ENCODE data around the gene ZRANB3. TPM values are rescaled to one million over a fixed set of nuclear protein-coding genes. Genes with fewer than 3 reads are reported as not detected.
"Not testable (repeated sequence)": the region's sequence is repeated elsewhere in the genome, so short reads cannot be mapped to it uniquely, and the experiment has no call there.

The ZRANB3 gene
- total RNA-seq, 1 donor from 2014 or later = 7.0 TPM

DNA sequence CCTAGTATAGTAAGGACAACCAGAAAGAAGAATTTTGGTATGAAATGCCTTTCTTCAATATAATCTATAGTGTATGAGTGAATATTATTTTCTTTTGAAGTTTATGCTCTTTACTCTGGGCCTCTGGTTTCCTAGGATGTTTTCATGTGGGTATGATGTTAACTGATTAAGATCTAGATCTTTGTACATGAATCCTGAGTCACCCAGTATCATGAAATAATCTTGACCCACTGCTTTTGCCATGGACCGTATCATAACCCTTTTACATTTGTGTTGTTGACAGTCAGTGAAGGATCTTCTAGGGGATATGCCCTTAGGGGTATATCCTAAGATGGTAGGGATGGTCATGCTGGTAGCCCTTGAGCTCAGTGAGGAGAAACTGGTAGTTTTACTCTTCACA, 378.7 kb downstream of the ZRANB3 start:
- Mint-ChIP-seq H3K27me3 (ENCODE audit: low read depth) (no peaks in the 10 kb centered on the region), H3K4me1 (ENCODE audit: low read depth) (peaks cover 34% of the 10 kb centered on the region), H3K4me3 (ENCODE audit: low read depth) (no peak overlapping the region), H3K36me3 (ENCODE audit: low read depth) (peaks cover 70% of the 10 kb centered on the region), H3K27ac (no peak overlapping the region), H3K9me3 (no peaks in the 10 kb centered on the region)
- DNase-seq (ENCODE audit: low spot score) = no peak
- intact Hi-C loops (cut with micrococcal nuclease) = loop anchor here (5.0 kb wide), 1 partner anchor 100 kb away; the partner anchor contains the start of gene RAB3GAP1

DNA sequence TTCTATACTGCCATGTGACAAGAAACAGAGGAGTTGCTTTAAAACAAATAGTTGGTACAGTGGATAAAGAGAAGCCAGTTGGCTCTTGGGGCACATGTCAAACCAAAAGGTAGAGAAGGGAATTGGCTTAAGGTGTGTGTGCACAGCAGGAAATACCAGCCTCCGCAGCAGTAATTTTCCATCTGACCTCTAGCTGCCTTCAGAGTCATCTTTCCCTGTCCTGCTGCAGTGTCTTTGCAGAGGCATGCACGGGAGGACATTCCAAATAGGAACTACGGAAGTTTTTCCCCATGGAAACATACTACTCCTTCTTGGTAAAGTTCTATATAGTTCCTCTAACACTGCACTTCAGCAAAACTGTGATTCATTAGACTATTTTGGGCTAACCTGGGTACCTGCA, 379.4 kb downstream of the ZRANB3 start:
- H3K27me3 Mint-ChIP-seq (ENCODE audit: low read depth) = no peaks in the 10 kb centered on the region
- intact Hi-C loops (cut with micrococcal nuclease) = loop anchor here (5.0 kb wide), 1 partner anchor 99 kb away; the partner anchor contains the start of gene RAB3GAP1
- DNase-seq (ENCODE audit: low spot score) = no peak
- peaks cover 64% of the 10 kb centered on the region for H3K36me3 Mint-ChIP-seq (ENCODE audit: low read depth)
- H3K27ac Mint-ChIP-seq = no peak overlapping the region
- H3K4me1 Mint-ChIP-seq (ENCODE audit: low read depth) = peaks cover 34% of the 10 kb centered on the region
- H3K4me3 Mint-ChIP-seq (ENCODE audit: low read depth) = no peak overlapping the region
- no peaks in the 10 kb centered on the region for H3K9me3 Mint-ChIP-seq

DNA sequence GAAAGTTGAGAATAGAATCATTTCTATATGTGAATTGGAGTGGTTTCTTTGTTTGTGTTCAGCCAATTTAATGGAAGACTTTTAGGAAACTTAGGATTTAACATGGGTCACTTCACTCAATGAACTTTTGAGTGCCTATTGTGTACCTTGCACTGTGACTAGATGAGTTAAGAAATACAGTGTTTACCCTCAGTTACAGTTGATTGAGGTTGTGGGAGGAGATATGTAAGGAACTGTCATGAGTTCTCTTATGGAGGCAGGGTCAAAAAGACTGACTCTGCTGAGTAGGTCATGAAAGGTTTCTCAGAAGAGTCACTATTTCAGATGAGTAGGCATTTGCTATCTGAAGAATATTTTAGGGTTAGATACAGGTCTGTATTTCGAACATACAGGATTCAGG, 380.3 kb downstream of the ZRANB3 start:
- Mint-ChIP-seq H3K9me3 (no peaks in the 10 kb centered on the region), H3K27ac (no peak overlapping the region), H3K4me1 (ENCODE audit: low read depth) (peaks cover 34% of the 10 kb centered on the region), H3K4me3 (ENCODE audit: low read depth) (no peak overlapping the region), H3K36me3 (ENCODE audit: low read depth) (peaks cover 58% of the 10 kb centered on the region), H3K27me3 (ENCODE audit: low read depth) (no peaks in the 10 kb centered on the region)
- no peak for DNase-seq (ENCODE audit: low spot score)
- intact Hi-C loops (cut with micrococcal nuclease) = loop anchor here (5.0 kb wide), 1 partner anchor 98 kb away; the partner anchor contains the start of gene RAB3GAP1

DNA sequence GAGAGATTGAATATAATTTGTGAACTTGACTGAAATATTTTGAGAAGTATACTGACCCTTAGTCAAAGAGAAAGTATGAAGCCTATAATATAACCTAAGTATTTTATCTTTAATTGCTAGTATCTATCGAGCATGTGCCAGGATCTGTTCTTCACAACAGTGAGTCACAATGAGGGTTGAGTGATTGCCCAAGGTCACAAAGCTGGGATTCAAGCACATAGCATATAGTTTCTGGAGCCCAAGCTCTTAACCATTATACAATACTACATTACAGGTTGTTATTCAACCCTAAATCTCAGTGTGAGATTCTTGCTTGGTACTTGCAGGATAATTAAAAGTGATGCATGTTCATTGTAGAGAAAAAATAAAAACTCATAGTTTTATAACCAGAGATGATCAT, 381.8 kb downstream of the ZRANB3 start:
- Mint-ChIP-seq H3K4me1 (ENCODE audit: low read depth) (peaks cover 23% of the 10 kb centered on the region), H3K4me3 (ENCODE audit: low read depth) (no peak overlapping the region), H3K9me3 (peaks cover 2% of the 10 kb centered on the region), H3K27ac (no peak overlapping the region), H3K36me3 (ENCODE audit: low read depth) (peaks cover 54% of the 10 kb centered on the region), H3K27me3 (ENCODE audit: low read depth) (no peaks in the 10 kb centered on the region)
- intact Hi-C loops (cut with micrococcal nuclease) = no loop called here
- no peak for DNase-seq (ENCODE audit: low spot score)

DNA sequence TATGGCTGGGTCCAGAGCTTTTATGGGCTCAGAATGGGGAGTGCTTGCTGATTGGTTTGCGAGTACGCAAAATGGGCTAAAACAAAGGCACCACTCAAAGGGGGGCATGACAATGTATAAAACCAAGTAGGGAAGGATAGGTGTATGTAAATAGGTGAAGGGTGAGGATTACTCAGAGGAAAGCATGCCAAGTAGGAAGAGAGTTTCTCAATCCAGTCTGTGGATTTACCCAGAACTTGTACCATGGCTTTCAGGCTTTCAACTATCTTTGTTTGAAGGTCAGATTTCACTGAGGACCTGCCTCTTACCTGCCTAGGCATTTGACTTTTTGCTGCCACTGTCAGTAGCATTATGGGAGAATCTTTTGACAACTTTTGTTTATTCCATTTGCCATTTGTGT, 386.7 kb downstream of the ZRANB3 start:
- H3K27me3 Mint-ChIP-seq (ENCODE audit: low read depth) = no peaks in the 10 kb centered on the region
- H3K27ac Mint-ChIP-seq = no peak overlapping the region
- intact Hi-C loops (cut with micrococcal nuclease) = no loop called here
- H3K36me3 Mint-ChIP-seq (ENCODE audit: low read depth) = peaks cover 60% of the 10 kb centered on the region
- no peak overlapping the region for H3K4me3 Mint-ChIP-seq (ENCODE audit: low read depth)
- no peaks in the 10 kb centered on the region for H3K4me1 Mint-ChIP-seq (ENCODE audit: low read depth)
- DNase-seq (ENCODE audit: low spot score) = no peak
- peaks cover 32% of the 10 kb centered on the region for H3K9me3 Mint-ChIP-seq

DNA sequence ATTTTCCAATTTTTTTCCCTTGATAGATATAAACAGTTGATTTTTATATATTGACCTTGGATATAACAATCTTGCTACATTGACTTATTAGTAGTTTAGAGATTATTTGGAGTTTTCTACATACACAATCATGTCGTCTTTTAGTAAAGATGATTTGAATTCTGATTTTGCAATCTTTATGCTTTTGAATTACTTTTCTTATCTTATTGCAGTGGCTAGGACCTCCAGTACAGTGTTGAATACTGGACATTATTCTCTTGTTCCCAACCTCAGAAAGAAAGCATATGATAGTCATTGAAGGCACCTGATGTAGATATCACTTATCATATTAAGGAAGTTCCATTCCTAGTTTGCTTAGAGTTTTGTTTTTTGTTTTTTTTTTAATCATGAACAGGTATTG, 388.7 kb downstream of the ZRANB3 start:
- intact Hi-C loops (cut with micrococcal nuclease) = no loop called here
- no peaks in the 10 kb centered on the region for H3K27me3 Mint-ChIP-seq (ENCODE audit: low read depth)

DNA sequence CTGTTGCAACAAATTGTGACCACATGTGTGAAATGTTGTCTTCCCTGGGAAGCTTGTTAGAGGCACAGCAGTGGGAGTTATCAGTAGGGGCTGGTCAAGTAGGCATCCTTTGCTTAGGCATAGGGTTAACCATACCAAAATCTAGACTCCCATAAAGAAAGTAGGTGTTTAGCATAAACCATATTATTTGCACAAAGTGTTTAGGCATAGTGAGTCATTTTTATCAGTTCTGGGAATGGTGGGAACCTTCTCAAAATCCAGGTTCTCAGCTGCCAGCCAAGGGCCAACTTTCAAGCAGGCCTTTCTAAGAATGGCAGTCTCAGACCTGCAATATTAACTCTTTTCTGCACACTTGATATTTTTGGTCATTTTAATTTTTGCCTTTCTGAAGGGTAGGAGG, 390.4 kb downstream of the ZRANB3 start:
- H3K27ac Mint-ChIP-seq = no peak overlapping the region
- peaks cover 32% of the 10 kb centered on the region for H3K9me3 Mint-ChIP-seq
- no peaks in the 10 kb centered on the region for H3K27me3 Mint-ChIP-seq (ENCODE audit: low read depth)
- no peak overlapping the region for H3K4me3 Mint-ChIP-seq (ENCODE audit: low read depth)
- DNase-seq (ENCODE audit: low spot score) = no peak
- intact Hi-C loops (cut with micrococcal nuclease) = no loop called here
- no peaks in the 10 kb centered on the region for H3K4me1 Mint-ChIP-seq (ENCODE audit: low read depth)
- peaks cover 82% of the 10 kb centered on the region for H3K36me3 Mint-ChIP-seq (ENCODE audit: low read depth)

More for the DNA sequence above, 388.7 kb downstream of the ZRANB3 start:
- Mint-ChIP-seq H3K4me1 (ENCODE audit: low read depth) (no peaks in the 10 kb centered on the region), H3K9me3 (peaks cover 32% of the 10 kb centered on the region), H3K36me3 (ENCODE audit: low read depth) (peaks cover 68% of the 10 kb centered on the region), H3K4me3 (ENCODE audit: low read depth) (no peak overlapping the region), H3K27ac (no peak overlapping the region)
- DNase-seq (ENCODE audit: low spot score) = no peak

DNA sequence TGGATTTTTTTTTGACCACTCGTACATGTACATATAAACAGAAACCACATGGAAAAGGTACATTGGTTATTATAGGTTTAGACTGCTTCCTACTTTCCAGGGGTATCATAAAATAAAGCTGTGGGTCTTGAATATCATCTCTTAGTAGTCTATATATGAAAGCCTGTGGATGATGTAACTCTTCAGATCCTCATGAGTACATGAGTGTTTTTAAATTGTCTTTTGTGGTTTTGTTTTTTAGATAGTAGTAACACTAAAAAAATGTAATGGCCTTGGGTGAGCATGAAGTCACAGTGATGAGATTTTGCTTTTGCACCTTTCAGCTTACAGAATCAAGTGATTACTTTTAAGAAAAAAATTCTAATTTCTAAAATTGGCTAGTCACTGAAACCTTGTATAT, 398.7 kb downstream of the ZRANB3 start:
- H3K9me3 Mint-ChIP-seq = no peaks in the 10 kb centered on the region
- H3K27me3 Mint-ChIP-seq (ENCODE audit: low read depth) = no peaks in the 10 kb centered on the region
- intact Hi-C loops (cut with micrococcal nuclease) = no loop called here
- no peak overlapping the region for H3K4me3 Mint-ChIP-seq (ENCODE audit: low read depth)
- no peak overlapping the region for H3K27ac Mint-ChIP-seq
- peaks cover 71% of the 10 kb centered on the region for H3K36me3 Mint-ChIP-seq (ENCODE audit: low read depth)
- DNase-seq (ENCODE audit: low spot score) = no peak
- H3K4me1 Mint-ChIP-seq (ENCODE audit: low read depth) = peaks cover 6% of the 10 kb centered on the region

DNA sequence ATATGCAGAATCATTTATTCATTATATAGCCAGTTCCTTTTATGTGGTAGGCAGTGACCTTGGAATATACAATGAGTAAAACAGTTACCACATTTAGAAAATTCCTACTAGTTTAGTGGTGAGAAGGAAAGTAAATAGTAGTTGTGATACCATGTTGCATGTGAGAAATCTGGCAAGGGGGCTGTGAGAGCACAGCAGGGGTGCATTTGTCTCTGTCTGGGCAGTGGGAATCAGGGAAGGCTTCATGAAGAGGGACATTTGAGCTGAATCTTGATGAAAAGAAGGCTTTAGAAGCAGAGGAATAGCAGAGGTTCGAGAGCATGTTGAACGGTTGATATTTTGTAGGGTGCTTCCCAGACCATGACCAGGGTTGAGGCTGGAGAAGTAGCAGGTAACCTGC, 400.3 kb downstream of the ZRANB3 start:
- intact Hi-C loops (cut with micrococcal nuclease) = no loop called here
- peaks cover 63% of the 10 kb centered on the region for H3K36me3 Mint-ChIP-seq (ENCODE audit: low read depth)
- H3K4me3 Mint-ChIP-seq (ENCODE audit: low read depth) = no peak overlapping the region
- peaks cover 6% of the 10 kb centered on the region for H3K4me1 Mint-ChIP-seq (ENCODE audit: low read depth)
- no peaks in the 10 kb centered on the region for H3K27me3 Mint-ChIP-seq (ENCODE audit: low read depth)
- H3K27ac Mint-ChIP-seq = no peak overlapping the region
- DNase-seq (ENCODE audit: low spot score) = no peak
- no peaks in the 10 kb centered on the region for H3K9me3 Mint-ChIP-seq

DNA sequence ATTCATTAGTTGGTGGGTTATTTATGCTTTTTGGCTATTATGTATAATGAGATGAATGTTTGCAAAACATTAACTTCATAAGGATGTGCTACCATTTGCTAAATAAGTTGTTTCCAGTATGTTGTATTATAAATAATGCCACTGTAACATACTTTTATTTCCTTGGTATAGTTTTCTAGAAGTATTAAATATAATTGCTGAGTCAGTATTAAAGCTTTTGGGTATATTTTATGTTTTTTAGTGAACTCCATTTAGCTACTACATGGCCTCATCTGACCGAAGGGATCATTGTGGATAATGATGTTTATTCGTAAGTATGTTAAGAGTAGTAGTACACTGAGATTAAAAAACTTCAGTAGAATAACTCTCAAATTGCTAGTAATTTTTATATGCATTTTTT, 405.1 kb downstream of the ZRANB3 start:
- no peak for DNase-seq (ENCODE audit: low spot score)
- peaks cover 42% of the 10 kb centered on the region for H3K36me3 Mint-ChIP-seq (ENCODE audit: low read depth)
- H3K4me3 Mint-ChIP-seq (ENCODE audit: low read depth) = no peak overlapping the region
- H3K27ac Mint-ChIP-seq = no peak overlapping the region
- H3K4me1 Mint-ChIP-seq (ENCODE audit: low read depth) = no peaks in the 10 kb centered on the region
- no peaks in the 10 kb centered on the region for H3K27me3 Mint-ChIP-seq (ENCODE audit: low read depth)
- H3K9me3 Mint-ChIP-seq = no peaks in the 10 kb centered on the region
- intact Hi-C loops (cut with micrococcal nuclease) = no loop called here

DNA sequence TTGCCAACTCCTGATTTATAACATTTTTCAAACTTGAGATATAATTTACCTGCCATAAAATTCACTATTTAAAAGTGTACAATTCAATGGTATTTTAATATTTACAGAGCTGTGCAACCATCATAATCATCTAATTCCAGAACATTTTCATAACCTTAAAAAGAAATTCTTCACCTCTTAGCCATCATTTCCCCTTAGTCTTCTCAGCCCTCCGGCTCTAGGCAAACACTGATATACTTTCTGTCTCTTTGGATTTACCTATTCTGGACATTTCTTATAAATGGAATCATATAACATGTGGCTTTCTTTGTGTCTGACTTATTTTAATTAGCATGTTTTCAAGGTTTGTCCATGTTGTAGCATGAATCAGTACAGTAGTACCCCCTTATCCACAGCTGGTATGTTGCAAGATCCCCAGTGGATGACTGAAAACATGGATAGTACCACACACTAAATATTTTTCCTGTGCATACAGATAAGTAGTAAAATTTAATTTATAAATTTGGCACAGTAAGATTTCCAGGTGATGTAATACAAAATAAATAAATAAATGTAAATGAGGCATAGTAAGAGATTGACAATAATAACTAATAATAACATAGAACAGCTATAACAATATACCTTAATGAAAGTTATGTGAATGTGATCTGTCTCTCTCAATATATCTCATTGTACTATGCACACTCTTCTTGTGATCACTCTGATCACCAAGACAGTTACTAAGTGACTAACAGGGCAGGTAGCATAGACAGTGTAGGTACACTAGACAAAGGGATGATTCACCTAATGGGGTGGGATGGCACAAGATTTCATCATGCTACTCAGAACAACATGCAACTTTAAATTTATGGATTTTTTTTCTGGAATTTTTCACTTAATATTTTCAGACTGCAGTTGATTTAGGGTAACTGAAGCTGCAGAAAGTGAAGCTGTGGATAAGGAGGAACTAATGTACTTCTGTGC, 405.8 kb downstream of the ZRANB3 start:
- intact Hi-C loops (cut with micrococcal nuclease) = no loop called here
- no peak overlapping the region for H3K27ac Mint-ChIP-seq

DNA sequence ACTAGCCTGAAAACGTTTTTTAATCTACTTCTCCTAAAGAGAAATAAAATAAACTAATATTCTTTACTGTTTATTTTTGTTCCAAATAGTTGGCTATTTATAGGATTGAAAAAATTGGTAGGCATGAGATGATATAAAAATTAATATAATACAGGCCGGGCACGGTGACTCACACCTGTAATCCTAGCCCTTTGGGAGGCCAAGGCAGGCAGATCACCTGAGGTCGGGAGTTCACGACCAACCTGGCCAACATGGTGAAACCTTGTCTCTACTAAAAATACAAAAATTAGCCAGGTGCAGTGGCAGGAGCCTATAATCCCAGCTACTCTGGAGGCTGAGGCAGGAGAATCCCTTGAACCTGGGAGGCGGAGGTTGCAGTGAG, 409.4 kb downstream of the ZRANB3 start:
- H3K4me1 Mint-ChIP-seq (ENCODE audit: low read depth); H3K9me3 Mint-ChIP-seq; DNase-seq (ENCODE audit: low spot score); H3K27me3 Mint-ChIP-seq (ENCODE audit: low read depth); intact Hi-C loops (cut with micrococcal nuclease); H3K27ac Mint-ChIP-seq; H3K4me3 Mint-ChIP-seq (ENCODE audit: low read depth): not testable (repeated sequence)
- H3K36me3 Mint-ChIP-seq (ENCODE audit: low read depth) = peaks cover 24% of the 10 kb centered on the region

More for the DNA sequence above, 405.8 kb downstream of the ZRANB3 start:
- Mint-ChIP-seq H3K27me3 (ENCODE audit: low read depth) (no peaks in the 10 kb centered on the region), H3K36me3 (ENCODE audit: low read depth) (peaks cover 42% of the 10 kb centered on the region), H3K9me3 (no peaks in the 10 kb centered on the region), H3K4me3 (ENCODE audit: low read depth) (no peak overlapping the region), H3K4me1 (ENCODE audit: low read depth) (no peaks in the 10 kb centered on the region)
- no peak for DNase-seq (ENCODE audit: low spot score)

DNA sequence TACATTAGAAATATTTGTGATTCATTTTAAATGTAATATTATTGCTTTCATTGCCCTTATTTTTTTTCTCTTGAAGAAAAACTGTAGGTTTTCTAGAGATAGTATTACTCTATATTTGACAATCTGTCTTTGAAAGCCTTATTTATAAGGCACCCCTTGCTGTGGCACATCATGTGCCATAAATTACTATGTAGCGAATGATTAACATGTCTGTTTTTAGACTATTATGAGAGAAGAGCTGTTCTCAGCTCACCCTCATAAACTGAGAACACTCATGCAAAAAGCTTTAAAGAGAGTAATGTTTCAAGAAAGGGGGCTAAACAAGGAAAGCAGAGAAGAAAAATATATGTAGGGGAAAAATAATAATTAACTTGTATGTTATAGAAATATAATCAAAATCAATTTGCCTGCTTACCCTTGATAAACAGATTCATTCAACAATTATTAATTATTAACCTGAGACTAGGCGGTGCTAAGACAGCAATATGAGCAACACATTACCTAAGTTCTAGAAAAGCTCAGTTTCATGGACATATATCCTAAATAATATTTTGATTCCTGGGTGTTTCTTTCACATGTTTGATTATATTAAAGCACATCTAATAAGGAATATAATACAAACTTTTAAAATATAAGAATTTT, 409.9 kb downstream of the ZRANB3 start:
- Mint-ChIP-seq H3K4me3 (ENCODE audit: low read depth) (no peak overlapping the region), H3K27me3 (ENCODE audit: low read depth) (no peaks in the 10 kb centered on the region), H3K9me3 (no peaks in the 10 kb centered on the region), H3K27ac (no peak overlapping the region), H3K4me1 (ENCODE audit: low read depth) (no peaks in the 10 kb centered on the region), H3K36me3 (ENCODE audit: low read depth) (peaks cover 24% of the 10 kb centered on the region)
- intact Hi-C loops (cut with micrococcal nuclease) = no loop called here
- DNase-seq (ENCODE audit: low spot score) = no peak
